SK-N-MC (cell line): ENCODE results near the gene ELK4.

ENCODE experiments used
- DNase-seq: peaks from one replicate; pipeline ENCODE4 v3.0.0-alpha.2; 2011; ENCODE audit warnings: low read depth, low spot score
- H3K27ac ChIP-seq: fragments of 200-600 bp; sonication (generic); 2 replicates; pipeline ENCODE4 v1.5.1; 2016; ENCODE audit warnings: mixed run types
- H3K36me3 ChIP-seq: fragments of 200-600 bp; sonication (generic); 2 replicates; pipeline ENCODE4 v1.6.1; 2017; ENCODE audit warnings: antibody characterized with exemption, low read length, mixed read lengths; ENCODE audit not compliant: insufficient read depth
- H3K4me3 ChIP-seq: fragments of 200-600 bp; sonication (generic); 2 replicates; pipeline ENCODE4 v1.5.1; 2016
- H3K9ac ChIP-seq: fragments of 200-600 bp; sonication (generic); 2 replicates; pipeline ENCODE4 v1.8.0; 2017; ENCODE audit warnings: mixed run types, mixed read lengths; ENCODE audit not compliant: insufficient read length
- H3K9me3 ChIP-seq: fragments of 200-600 bp; sonication (generic); 2 replicates; pipeline ENCODE4 v1.6.1; 2017; ENCODE audit warnings: low read depth, mild to moderate bottlenecking, antibody characterized with exemption, low read length, moderate library complexity, mixed read lengths
- EZH2 ChIP-seq: fragments of 200-600 bp; sonication (generic); IDR thresholded peaks from one replicate; pipeline ENCODE4 v1.6.1; 2017; ENCODE audit warnings: antibody characterized with exemption
- FOXP2 ChIP-seq: optimal IDR thresholded peaks from 2 replicates; pipeline ENCODE3; 2011; ENCODE audit warnings: mild to moderate bottlenecking, moderate library complexity; ENCODE audit not compliant: insufficient read depth; ENCODE audit errors: extremely low read length, control extremely low read depth
- POLR2AphosphoS5 ChIP-seq: IDR thresholded peaks from 2 replicates; pipeline ENCODE4 v1.6.1; 2012; ENCODE audit warnings: mild to moderate bottlenecking, low read depth, low read length, borderline replicate concordance

ELK4 gene

DNA sequence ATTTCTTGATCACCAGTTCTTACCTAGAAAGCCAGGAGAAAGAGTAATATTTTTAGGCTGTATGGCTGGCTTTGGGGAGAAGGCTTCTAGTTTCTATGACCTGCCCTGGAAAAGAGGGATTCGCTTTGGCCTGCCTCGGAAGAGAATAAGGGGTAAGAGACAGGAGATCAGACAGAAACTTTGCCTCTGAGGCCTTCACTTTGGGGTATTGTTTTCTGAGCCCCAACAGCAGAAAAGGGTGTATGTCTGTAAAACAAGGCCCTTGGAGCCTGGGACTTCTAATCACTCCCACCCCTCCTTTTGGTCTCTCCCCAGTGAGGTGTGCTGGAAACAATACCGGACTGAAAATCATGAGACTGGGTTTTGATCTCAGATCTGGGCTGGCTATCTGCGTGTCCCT lies 43.4 kb upstream of the ELK4 start:
- no peak overlapping the region for H3K9ac ChIP-seq
- no peaks in the 10 kb centered on the region for H3K9me3 ChIP-seq
- no peak for DNase-seq
- H3K27ac ChIP-seq = no peak overlapping the region
- no peaks in the 10 kb centered on the region for H3K36me3 ChIP-seq
- H3K4me3 ChIP-seq = no peak overlapping the region
- TF ChIP-seq FOXP2 = no peak
- TF ChIP-seq POLR2AphosphoS5 = no peak
- no peak for TF ChIP-seq EZH2

DNA sequence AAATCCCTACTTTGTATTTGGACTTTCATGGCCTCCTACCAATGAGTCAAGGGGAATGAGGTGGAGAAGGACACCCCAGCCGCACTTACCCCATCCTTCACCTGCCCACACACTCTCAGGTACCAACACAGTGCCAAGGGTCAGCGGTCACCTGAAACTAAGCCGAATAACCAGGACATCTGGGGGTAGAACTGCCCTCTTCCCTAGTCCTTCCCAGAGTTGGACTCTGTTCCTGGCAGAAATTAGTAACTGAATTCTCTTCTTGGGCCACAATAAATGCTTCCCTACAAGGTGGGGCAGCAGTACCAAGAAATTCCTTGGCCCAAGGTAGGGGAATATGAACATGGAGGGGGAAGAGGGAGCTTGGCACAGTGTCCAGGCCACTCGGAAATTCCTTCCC lies 41.2 kb upstream of the ELK4 start:
- no peak for TF ChIP-seq POLR2AphosphoS5
- Histone ChIP-seq H3K27ac (no peak overlapping the region), H3K36me3 (no peaks in the 10 kb centered on the region), H3K4me3 (no peak overlapping the region), H3K9ac (no peak overlapping the region), H3K9me3 (no peaks in the 10 kb centered on the region)
- DNase-seq = no peak

DNA sequence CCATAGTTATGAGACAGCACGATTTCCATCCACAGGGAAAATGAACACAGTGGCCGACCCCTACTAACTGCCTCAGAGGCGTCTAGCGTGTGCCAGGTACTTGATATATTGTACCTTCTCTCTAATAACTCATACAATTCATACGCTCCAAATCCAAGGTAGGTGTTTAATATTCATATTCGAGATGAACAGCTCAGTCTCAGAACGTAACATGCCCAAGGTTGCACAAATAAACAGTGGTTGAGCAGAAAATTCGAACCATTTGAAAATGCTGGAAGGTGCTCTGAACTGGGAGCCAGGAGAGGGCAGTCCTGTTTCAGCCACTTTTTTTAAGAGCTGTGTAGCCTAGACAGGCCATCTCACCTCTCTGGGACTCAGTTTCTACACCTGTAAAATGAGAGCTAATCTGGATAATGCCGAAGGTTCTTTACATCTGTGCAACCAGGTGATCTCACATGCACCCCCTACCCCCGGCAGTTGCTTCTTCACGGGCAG lies 40.6 kb upstream of the ELK4 start:
- no peak overlapping the region for H3K9ac ChIP-seq
- H3K36me3 ChIP-seq = no peaks in the 10 kb centered on the region
- TF ChIP-seq POLR2AphosphoS5 (no peak), FOXP2 (no peak), EZH2 (no peak)
- H3K4me3 ChIP-seq = no peak overlapping the region
- H3K27ac ChIP-seq = no peak overlapping the region
- H3K9me3 ChIP-seq = no peaks in the 10 kb centered on the region
- no peak for DNase-seq

GRCh38 chr1:205670611-205671430 lies 39.0 kb upstream of the ELK4 start:
- no peak overlapping the region for H3K27ac ChIP-seq
- no peak overlapping the region for H3K4me3 ChIP-seq
- no peaks in the 10 kb centered on the region for H3K9me3 ChIP-seq
- no peak for TF ChIP-seq POLR2AphosphoS5
- no peak for TF ChIP-seq EZH2
- no peak for TF ChIP-seq FOXP2
- no peaks in the 10 kb centered on the region for H3K36me3 ChIP-seq
- DNase-seq = no peak
- no peak overlapping the region for H3K9ac ChIP-seq

GRCh38 chr1:205670150-205670446 lies 38.3 kb upstream of the ELK4 start:
- Histone ChIP-seq H3K4me3 (no peak overlapping the region), H3K36me3 (no peaks in the 10 kb centered on the region), H3K9me3 (no peaks in the 10 kb centered on the region), H3K27ac (no peak overlapping the region), H3K9ac (no peak overlapping the region)
- TF ChIP-seq POLR2AphosphoS5 (no peak), EZH2 (no peak), FOXP2 (no peak)
- DNase-seq = no peak

DNA sequence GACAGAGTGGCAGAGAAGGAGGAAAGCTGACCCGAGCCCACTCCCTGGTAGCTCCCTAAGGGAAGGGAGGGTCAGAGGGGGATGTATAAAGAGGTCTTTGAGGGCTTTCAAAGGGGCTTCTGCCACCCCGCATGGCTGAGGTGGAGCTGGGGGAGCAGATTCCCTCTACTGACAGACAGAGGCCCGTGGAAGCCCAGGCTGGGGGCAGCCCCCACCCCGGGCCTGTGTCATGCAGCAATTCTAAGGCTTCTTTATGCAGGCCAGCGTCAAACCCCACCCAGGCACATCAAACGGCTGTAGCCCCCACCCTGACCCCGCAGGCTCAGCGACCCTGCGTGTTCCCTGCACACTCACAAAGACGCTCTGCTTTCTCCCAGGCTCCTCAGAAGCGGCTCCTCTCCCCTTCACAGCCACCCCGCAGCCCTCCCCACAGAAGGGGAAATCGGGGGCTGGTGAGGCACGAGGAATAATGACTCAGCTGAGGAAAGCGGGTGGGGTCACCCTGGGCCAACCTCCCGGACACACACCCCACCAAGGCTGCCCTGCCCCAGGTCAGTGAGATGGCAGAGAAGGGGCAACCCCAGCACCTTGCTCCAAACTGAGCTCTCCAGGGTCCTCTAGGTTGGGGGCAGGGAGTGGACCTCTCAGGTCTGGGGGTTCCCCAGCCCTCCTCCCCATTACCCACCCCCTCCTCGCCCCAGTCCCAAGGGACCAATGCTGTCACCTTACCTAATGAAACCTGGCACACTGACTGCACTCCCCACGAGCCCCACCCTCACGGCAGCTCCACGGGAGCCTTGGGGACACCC lies 37.7 kb upstream of the ELK4 start:
- Histone ChIP-seq H3K9ac (no peak overlapping the region), H3K9me3 (no peaks in the 10 kb centered on the region), H3K4me3 (no peak overlapping the region)

DNA sequence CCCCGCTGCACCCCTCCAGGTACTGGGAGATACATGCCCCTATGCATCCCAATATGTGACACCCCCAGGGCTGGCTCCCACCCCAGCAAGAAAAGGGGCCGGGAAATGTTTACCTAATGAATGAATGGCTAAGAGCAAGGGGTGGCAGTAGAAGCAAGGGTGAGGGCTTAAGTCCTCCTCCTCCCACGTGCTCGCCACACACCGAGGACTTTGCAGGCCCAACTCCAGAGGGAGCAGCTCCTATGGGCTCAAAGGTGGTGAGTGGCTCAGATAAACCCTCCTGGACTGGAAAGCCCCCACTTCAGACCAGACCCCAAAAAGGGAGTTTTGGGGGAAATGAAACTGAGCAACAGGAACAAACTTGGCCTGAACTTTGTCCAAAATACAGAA lies 37.1 kb upstream of the ELK4 start:
- Histone ChIP-seq H3K9me3 (no peaks in the 10 kb centered on the region), H3K27ac (no peak overlapping the region), H3K9ac (no peak overlapping the region), H3K36me3 (no peaks in the 10 kb centered on the region), H3K4me3 (no peak overlapping the region)
- TF ChIP-seq POLR2AphosphoS5 (no peak), FOXP2 (no peak), EZH2 (no peak)
- no peak for DNase-seq

More for the DNA sequence above, 37.7 kb upstream of the ELK4 start:
- no peak for DNase-seq
- Histone ChIP-seq H3K27ac (no peak overlapping the region), H3K36me3 (no peaks in the 10 kb centered on the region)
- no peak for TF ChIP-seq POLR2AphosphoS5
- TF ChIP-seq FOXP2 = no peak
- TF ChIP-seq EZH2 = no peak

DNA sequence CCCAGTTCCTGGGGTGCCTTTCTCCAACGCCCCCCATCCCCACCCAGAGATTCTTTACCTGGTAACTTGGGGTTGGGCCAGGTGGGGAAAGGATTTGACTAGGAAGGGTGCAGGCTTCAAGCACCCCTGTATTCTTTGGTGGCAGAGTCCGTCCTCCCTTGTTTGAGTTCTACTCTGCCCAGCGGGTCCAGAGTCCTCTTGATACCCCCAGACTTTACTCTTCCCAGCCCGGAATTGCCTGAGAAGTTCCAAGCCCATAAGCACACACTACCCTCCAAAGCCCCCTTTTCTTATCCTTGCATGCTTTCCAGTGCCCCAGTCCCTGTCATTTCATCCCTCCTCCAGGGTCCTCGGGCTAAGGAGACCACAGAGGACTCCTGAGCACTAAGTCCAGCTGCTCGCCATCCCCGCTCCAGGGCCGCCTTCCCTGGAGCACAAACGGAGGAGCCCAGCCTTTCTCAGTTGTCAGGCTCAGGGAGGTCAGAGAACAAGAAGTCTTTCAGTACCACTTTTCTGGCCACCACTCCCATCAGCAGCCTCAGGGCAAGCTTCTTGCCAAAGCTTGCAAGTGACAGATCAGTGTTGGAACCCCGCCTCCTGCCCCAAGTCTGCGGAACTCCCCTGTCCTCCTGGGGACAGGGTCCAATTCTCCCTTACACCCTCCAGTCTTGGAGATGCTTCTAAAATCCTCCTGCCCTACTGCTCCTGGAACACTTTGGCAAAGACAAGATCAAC lies 36.3 kb upstream of the ELK4 start:
- DNase-seq = no peak
- Histone ChIP-seq H3K9me3 (no peaks in the 10 kb centered on the region), H3K36me3 (no peaks in the 10 kb centered on the region), H3K4me3 (no peak overlapping the region), H3K9ac (no peak overlapping the region), H3K27ac (no peak overlapping the region)
- no peak for TF ChIP-seq POLR2AphosphoS5
